HUES6 (cell line): Measurements from ENCODE around the gene MUL1.
"Not testable (repeated sequence)": the region's sequence is repeated elsewhere in the genome, so short reads cannot be mapped to it uniquely, and the experiment has no call there.

ENCODE experiments used
- H3K27ac ChIP-seq: 2 replicates; pipeline ENCODE4 v1.7.0; 2013; ENCODE audit warnings: low read depth, mild to moderate bottlenecking, low read length, inconsistent platforms
- H3K27me3 ChIP-seq: 2 replicates; pipeline ENCODE4 v1.6.1; 2013; ENCODE audit warnings: low read length; ENCODE audit not compliant: control insufficient read depth, insufficient read depth
- H3K36me3 ChIP-seq: 2 replicates; pipeline ENCODE4 v1.6.1; 2013; ENCODE audit warnings: low read length; ENCODE audit not compliant: control insufficient read depth, insufficient read depth
- H3K4me1 ChIP-seq: 2 replicates; pipeline ENCODE4 v1.6.1; 2013; ENCODE audit warnings: low read length; ENCODE audit not compliant: control insufficient read depth, insufficient read depth
- H3K4me3 ChIP-seq: 2 replicates; pipeline ENCODE4 v1.5.1; 2013; ENCODE audit warnings: low read depth, low read length
- H3K9ac ChIP-seq: one replicate; pipeline ENCODE4 v1.6.1; 2013; ENCODE audit warnings: mild to moderate bottlenecking, low read length
- H3K9me3 ChIP-seq: 2 replicates; pipeline ENCODE4 v1.6.1; 2013; ENCODE audit warnings: low read depth, low read length; ENCODE audit not compliant: control insufficient read depth, insufficient read depth

MUL1 gene

GRCh38 chr1:20538227-20538626 lies 30.3 kb upstream of the MUL1 start:
- H3K9ac ChIP-seq, result no peak overlapping the region
- H3K9me3 ChIP-seq, result no peaks in the 10 kb centered on the region
- no peak overlapping the region for H3K27ac ChIP-seq
- H3K27me3 ChIP-seq, result peaks cover 33% of the 10 kb centered on the region
- no peaks in the 10 kb centered on the region for H3K4me1 ChIP-seq
- no peaks in the 10 kb centered on the region for H3K36me3 ChIP-seq
- no peak overlapping the region for H3K4me3 ChIP-seq

- Histone ChIP-seq H3K4me3 (no peak overlapping the region), H3K36me3 (no peaks in the 10 kb centered on the region), H3K9me3 (no peaks in the 10 kb centered on the region), H3K27me3 (peaks cover 29% of the 10 kb centered on the region), H3K27ac (no peak overlapping the region), H3K4me1 (no peaks in the 10 kb centered on the region), H3K9ac (no peak overlapping the region)
These were observed 26.9 kb upstream of the MUL1 start for GRCh38 chr1:20534659-20535417.

GRCh38 chr1:20533635-20534034 lies 25.7 kb upstream of the MUL1 start:
- Histone ChIP-seq H3K27me3 (peaks cover 38% of the 10 kb centered on the region), H3K27ac (no peak overlapping the region), H3K36me3 (no peaks in the 10 kb centered on the region), H3K9me3 (no peaks in the 10 kb centered on the region), H3K4me1 (no peaks in the 10 kb centered on the region), H3K4me3 (no peak overlapping the region), H3K9ac (no peak overlapping the region)

GRCh38 chr1:20530901-20531300 lies 22.9 kb upstream of the MUL1 start:
- no peaks in the 10 kb centered on the region for H3K4me1 ChIP-seq
- peaks cover 24% of the 10 kb centered on the region for H3K27me3 ChIP-seq
- H3K9ac ChIP-seq, result no peak overlapping the region
- H3K36me3 ChIP-seq, result no peaks in the 10 kb centered on the region
- H3K9me3 ChIP-seq, result no peaks in the 10 kb centered on the region
- no peak overlapping the region for H3K27ac ChIP-seq
- H3K4me3 ChIP-seq, result no peak overlapping the region

GRCh38 chr1:20530306-20530705 lies 22.4 kb upstream of the MUL1 start:
- H3K4me1 ChIP-seq, result no peaks in the 10 kb centered on the region
- H3K27ac ChIP-seq, result no peak overlapping the region
- no peak overlapping the region for H3K9ac ChIP-seq
- no peaks in the 10 kb centered on the region for H3K9me3 ChIP-seq
- peaks cover 22% of the 10 kb centered on the region for H3K27me3 ChIP-seq
- H3K36me3 ChIP-seq, result no peaks in the 10 kb centered on the region
- H3K4me3 ChIP-seq, result no peak overlapping the region

- no peaks in the 10 kb centered on the region for H3K4me1 ChIP-seq
- H3K27me3 ChIP-seq, result peaks cover 22% of the 10 kb centered on the region
- no peaks in the 10 kb centered on the region for H3K36me3 ChIP-seq
- no peak overlapping the region for H3K27ac ChIP-seq
- H3K4me3 ChIP-seq, result no peak overlapping the region
- H3K9me3 ChIP-seq, result no peaks in the 10 kb centered on the region
- H3K9ac ChIP-seq, result no peak overlapping the region
These were observed 20.3 kb upstream of the MUL1 start for GRCh38 chr1:20528221-20528620.

GRCh38 chr1:20526267-20526666 lies 18.3 kb upstream of the MUL1 start:
- Histone ChIP-seq H3K4me3 (no peak overlapping the region), H3K36me3 (no peaks in the 10 kb centered on the region), H3K27ac (no peak overlapping the region), H3K27me3 (peaks cover 22% of the 10 kb centered on the region), H3K4me1 (no peaks in the 10 kb centered on the region), H3K9me3 (no peaks in the 10 kb centered on the region), H3K9ac (no peak overlapping the region)

- no peaks in the 10 kb centered on the region for H3K36me3 ChIP-seq
- no peak overlapping the region for H3K27ac ChIP-seq
- 0 out of 2 replicates have a peak overlapping the region, but pooled peaks have one; percentile 15 for H3K4me3 ChIP-seq
- H3K9ac ChIP-seq, result no peak overlapping the region
- no peaks in the 10 kb centered on the region for H3K4me1 ChIP-seq
- no peaks in the 10 kb centered on the region; the same call in 1 of the 2 replicates for H3K27me3 ChIP-seq
- H3K9me3 ChIP-seq, result no peaks in the 10 kb centered on the region
These were observed 14.3 kb upstream of the MUL1 start for GRCh38 chr1:20521960-20522861.

GRCh38 chr1:20519609-20520262 lies 11.8 kb upstream of the MUL1 start:
- not testable (repeated sequence) for H3K9me3 ChIP-seq, H3K9ac ChIP-seq, H3K36me3 ChIP-seq, H3K27me3 ChIP-seq, H3K4me3 ChIP-seq, H3K4me1 ChIP-seq, H3K27ac ChIP-seq

GRCh38 chr1:20511518-20512428 lies 3.8 kb upstream of the MUL1 start:
- Histone ChIP-seq H3K36me3 (no peaks in the 10 kb centered on the region), H3K4me3 (no peak overlapping the region), H3K4me1 (no peaks in the 10 kb centered on the region), H3K9ac (no peak overlapping the region), H3K9me3 (no peaks in the 10 kb centered on the region), H3K27me3 (peaks cover 4% of the 10 kb centered on the region; the same call in 1 of the 2 replicates), H3K27ac (no peak overlapping the region)
